DND-41 (cell line): ENCODE results near the gene S1PR2.

Experiments used
- CTCF ChIP-seq: IDR thresholded peaks from 2 replicates; pipeline ENCODE4 v1.5.1; 2012; ENCODE audit warnings: borderline replicate concordance, low read length, moderate library complexity, mild to moderate bottlenecking; ENCODE audit not compliant: poor library complexity, severe bottlenecking; ENCODE audit errors: extremely low read depth
- EZH2 ChIP-seq: IDR thresholded peaks from 3 replicates; pipeline ENCODE4 v1.6.1; 2012; ENCODE audit warnings: borderline replicate concordance, low read depth, mild to moderate bottlenecking, moderate library complexity, low read length, inconsistent platforms; ENCODE audit not compliant: severe bottlenecking

GRCh38 chr19:10270180-10270615 is 39.1 kb upstream of the S1PR2 start:
- TF ChIP-seq CTCF (no peak), EZH2 (no peak)
